ENCODE data around the gene SUOX.

DNA sequence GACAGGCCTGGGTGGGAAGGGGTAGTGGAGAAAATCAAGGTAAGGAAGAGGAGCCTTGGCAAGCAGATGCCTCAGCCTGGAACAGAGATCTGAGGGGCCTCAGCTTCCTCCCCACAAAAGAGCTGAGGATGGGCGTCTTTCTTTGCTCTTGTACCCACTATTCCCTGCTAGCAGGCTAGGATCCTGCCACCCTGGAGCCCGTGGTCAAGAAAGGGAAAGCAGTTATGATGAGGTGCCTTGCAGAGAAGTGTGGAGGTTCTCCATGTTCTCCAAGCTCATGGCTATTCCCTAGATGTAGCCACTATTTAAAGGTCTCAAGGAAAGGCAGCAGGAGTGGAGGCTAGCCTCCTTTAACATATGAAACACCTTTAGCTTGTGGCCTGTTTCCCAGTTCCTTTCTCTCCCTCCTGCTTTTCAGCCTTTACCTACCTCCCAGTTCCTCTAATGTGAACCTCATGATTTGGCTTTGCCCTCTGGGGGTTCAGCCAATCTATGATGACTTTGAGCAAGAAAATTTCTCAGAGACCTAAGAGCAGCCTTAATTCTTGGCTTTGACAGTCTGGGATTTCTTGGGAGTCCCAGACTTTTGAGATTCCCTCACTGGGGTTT, 24.9 kb downstream of the SUOX start:
- no peak for TF ChIP-seq POLR2AphosphoS5 (IDR thresholded peaks at IDR 0.05)
- TF ChIP-seq, protein P1, sequence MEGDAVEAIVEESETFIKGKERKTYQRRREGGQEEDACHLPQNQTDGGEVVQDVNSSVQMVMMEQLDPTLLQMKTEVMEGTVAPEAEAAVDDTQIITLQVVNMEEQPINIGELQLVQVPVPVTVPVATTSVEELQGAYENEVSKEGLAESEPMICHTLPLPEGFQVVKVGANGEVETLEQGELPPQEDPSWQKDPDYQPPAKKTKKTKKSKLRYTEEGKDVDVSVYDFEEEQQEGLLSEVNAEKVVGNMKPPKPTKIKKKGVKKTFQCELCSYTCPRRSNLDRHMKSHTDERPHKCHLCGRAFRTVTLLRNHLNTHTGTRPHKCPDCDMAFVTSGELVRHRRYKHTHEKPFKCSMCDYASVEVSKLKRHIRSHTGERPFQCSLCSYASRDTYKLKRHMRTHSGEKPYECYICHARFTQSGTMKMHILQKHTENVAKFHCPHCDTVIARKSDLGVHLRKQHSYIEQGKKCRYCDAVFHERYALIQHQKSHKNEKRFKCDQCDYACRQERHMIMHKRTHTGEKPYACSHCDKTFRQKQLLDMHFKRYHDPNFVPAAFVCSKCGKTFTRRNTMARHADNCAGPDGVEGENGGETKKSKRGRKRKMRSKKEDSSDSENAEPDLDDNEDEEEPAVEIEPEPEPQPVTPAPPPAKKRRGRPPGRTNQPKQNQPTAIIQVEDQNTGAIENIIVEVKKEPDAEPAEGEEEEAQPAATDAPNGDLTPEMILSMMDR (IDR thresholded peaks at IDR 0.05): no peak
